AG20443 (cell line): ENCODE measurements around the gene STX5.
"Not testable (repeated sequence)": the region's sequence is repeated elsewhere in the genome, so short reads cannot be mapped to it uniquely, and the experiment has no call there.

ENCODE experiments used
- DNase-seq: peaks from one replicate; pipeline ENCODE4 v3.0.0; 2012; ENCODE audit warnings: low spot score, mixed read lengths

STX5 gene

DNA sequence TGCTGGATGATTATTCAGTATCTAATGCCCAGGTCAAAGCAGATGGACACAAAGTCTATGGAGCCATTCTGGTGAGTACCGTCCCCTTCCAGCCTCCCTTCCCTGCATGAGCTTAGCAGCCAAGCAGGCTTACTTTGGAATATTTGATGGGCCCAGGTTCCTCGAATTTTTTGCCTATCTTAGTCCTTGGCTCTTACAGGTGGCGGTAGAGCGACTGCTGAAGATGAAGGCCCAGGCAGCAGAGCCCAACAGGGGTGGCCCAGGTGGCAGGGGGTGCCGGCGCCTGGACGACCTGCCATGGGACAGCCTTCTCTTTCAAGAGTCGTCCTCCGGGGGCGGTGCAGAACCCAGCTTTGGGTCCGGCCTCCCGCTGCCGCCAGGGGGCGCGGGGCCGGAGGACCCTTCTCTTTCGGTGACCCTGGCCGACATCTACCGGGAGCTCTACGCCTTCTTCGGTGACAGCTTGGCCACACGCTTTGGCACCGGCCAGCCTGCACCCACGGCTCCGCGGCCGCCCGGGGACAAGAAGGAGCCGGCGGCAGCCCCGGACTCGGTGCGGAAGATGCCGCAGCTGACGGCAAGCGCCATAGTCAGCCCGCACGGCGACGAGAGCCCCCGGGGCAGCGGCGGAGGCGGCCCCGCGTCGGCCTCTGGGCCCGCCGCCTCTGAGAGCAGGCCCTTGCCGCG, 45.4 kb downstream of the STX5 start:
- DNase-seq: peak; percentile 92

DNA sequence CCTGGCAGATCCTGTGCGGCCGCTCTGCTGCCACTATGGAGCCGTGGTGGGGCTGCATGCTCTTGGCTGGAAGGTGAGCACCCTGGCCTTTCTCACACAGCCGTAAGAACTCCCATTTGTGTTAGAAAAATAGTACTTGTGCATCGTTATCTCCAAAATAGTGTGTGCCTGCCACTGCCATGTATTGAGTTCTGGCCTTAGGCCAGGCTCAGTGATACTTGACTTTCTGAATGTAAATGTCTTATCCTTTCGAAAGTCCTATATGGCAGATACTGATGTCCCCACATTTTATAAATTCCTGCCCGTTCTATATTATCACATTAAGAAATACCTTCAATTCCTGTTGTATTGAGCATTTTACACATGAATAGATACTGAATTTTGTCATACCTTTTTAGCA, 49.1 kb downstream of the STX5 start:
- no peak for DNase-seq

DNA sequence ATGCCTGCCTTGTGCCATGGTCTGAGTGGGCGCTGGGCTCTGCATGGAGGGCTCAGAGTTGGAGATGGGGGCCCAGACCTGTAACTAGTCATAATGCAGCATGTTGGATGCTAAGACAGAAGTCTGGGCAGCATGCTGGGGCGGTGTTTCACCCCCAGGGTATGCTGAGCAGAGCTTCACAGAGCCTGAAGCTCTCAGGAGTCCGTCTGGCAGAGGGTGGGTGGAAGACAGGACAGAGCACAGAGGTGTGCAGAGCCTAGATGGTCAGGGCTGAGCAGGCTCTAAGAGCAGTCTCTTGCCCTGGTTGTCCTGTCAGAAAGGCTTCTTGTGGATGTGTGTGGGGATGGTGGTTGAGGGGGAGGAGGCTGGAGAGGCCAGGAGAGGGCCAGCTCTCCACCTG, 53.4 kb downstream of the STX5 start:
- DNase-seq: no peak

DNA sequence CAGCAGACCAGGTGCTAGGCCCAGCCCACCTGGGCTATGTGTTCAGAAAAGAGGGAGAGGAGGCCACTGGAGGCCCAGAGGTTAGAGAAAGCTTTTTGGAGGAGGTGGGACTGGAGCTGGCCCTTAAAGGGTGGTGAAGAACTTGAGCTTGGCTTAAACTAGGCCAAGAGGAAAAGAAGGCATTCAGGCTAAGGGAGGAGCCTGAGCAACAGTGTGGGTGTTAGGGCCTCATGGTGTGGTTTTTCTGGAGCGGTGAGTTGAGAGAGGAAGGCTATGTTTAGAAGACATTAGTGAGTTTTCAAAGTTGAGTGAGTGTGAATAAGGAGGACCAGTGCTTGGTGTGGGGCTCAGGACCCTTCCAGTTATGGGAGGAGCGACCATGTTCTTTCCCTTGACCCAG, 54.5 kb downstream of the STX5 start:
- no peak for DNase-seq

DNA sequence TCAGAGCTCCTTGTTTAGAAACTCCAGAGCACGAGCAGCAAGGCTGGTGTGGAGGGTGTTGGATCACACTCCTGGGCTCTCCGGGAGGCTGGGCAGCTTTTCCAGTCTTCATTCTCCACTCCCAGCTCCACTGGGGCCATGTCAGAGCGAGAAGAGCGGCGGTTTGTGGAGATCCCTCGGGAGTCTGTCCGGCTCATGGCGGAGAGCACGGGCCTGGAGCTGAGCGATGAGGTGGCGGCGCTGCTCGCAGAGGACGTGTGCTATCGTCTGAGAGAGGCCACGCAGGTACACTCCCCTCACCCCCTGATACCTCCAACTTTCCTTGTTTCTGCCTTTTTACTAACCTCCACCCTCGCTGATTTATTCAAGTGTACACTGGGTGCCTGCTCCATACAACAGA, 56.2 kb downstream of the STX5 start:
- DNase-seq: no peak

DNA sequence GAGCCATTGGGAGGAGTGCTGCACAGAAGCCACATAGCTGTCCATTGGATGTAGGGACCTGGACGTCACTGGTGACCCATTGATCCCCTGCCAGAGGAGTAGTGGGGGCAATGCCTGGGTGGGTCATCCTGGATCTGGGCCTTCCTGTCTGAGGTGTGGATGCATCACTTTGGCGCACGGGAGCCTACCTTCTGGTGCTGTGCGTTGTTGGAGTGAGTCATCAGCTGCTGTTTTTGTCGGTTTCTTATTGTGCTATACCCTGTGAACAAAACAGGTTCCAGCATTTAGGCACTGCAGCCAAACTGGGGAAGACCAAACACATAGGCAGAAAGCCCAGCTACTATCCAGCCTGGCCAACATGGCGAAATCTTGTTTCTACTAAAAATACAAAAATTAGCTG, 57.4 kb downstream of the STX5 start:
- DNase-seq: no peak

DNA sequence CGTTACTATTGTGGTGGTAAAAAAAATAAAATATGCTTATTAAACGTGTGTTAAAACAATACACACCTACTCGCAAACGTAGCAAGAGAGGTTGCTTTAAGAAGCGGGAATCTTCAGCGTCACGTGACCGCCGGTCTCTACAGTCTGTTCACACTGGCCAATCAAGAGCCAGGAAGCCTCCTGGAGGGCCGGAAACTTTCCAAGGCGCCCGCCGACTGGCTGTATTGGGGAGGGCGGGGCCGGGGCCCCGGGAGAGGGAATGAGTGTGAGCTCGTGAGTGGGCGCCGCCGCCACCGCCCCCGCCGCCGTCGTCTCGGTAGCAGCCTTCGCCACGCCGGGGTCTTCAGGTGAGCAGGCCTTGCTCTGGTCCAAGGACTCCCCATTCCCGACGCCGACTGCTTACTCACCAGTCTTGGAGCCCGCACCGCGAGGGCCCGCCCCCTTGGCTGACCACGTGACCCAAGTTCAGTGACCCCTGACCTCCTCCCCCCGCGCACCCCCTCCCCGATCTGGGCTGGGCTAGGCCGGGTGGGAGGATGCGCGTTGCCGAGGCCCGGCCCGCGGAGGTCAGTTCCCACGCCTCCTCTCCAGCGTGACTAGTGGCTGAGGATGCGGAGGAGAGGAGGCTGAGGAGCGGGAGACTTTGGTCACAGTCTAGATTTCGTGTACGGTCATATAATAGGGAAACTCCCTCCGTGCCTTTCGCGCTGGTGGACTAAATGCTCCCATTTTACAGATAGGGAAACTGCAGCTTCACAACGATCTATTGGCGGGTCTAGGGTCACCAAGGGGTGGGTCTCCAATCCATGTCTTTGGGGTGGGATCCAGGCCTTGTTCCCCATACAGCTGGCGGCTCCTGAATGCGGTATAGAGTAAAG, 60.5 kb downstream of the STX5 start, which contains the start of gene TAF6L:
TAF6L (plus strand) TSS at position 253 of the 878 bp plus-strand sequence. CDS start 4,388 bp downstream, outside the sequence.
- peak; percentile 96 for DNase-seq

DNA sequence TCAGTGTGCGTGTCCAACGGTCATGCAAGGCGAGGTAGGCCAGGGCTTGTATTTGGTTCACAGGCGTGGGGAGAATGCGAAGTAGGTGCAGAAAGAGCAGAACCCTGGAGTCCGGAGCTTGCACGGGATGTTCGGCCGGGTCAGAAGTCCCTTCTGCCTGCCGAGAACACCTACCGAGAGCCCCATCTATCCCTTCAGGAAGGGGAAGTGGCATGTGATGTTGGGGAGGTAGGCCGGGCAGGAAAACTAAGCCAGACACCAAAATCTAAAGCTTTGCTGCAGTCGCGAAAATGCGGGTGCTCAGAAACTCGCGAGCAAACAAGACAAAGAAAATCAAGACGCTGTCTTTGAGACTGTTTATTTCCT, 61.1 kb downstream of the STX5 start:
- DNase-seq: peak; percentile 35

DNA sequence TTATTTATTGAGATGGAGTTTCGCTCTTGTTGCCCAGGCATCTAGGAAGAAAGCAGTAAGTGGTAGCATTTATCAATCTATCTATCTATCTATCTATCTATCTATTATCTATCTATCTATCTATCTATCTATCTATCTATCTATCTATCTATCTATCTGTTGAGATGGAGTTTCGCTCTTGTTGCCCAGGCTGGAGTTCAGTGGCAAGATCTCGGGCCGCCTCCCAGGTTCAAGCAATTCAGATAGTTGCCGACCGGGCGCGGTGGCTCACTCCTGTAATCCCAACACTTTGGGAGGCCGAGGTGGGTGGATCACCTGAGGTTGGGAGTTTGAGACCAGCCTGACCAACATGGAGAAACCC, 71.0 kb downstream of the STX5 start:
- not testable (repeated sequence) for DNase-seq

DNA sequence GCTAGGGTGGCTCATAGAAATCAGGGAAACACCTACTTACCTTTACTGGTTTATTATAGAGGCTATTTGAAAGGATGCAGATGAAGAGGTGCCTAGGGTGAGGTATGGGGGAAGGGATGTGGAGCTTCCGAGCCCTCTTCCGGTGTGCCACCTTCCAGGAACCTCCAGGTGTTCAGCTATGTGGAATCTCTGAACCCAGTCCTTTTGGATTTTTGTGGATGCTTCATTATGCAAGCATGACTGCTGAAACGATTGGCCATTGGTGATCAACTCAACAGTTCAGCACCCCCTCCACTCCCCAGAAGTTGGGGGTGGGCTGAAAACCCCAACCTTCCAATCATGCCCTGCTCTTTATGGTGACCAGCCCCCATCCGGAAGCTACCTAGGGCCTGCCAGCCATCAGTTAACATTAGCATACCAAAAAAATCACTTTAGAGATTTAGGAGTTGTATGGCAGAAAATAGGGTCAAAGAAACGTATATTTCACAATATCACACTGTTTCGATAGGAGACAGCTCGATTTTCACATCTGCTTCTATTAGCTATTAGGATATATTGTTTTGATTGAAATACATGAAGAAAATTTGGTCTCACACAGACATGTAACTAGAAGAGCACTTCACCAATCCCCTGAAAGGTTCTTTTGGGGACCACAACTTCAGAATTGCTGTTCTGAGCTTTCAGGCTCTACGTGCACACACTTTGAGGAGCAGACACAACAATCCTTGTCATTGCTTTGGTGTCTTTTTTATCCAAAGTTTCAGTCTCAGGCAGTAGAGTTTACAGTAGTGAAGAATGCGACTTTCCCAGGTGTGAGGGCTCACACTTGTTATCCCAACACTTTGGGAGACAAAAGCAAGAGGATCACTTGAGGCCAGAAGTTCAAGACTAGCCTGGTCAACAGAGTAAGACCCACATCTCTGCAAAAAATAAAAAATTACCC, 73.7 kb downstream of the STX5 start:
- DNase-seq: no peak
